ENCODE measurements around the gene LDLRAD4.
"Not testable (repeated sequence)": the region's sequence is repeated elsewhere in the genome, so short reads cannot be mapped to it uniquely, and the experiment has no call there.

Gene LDLRAD4

DNA sequence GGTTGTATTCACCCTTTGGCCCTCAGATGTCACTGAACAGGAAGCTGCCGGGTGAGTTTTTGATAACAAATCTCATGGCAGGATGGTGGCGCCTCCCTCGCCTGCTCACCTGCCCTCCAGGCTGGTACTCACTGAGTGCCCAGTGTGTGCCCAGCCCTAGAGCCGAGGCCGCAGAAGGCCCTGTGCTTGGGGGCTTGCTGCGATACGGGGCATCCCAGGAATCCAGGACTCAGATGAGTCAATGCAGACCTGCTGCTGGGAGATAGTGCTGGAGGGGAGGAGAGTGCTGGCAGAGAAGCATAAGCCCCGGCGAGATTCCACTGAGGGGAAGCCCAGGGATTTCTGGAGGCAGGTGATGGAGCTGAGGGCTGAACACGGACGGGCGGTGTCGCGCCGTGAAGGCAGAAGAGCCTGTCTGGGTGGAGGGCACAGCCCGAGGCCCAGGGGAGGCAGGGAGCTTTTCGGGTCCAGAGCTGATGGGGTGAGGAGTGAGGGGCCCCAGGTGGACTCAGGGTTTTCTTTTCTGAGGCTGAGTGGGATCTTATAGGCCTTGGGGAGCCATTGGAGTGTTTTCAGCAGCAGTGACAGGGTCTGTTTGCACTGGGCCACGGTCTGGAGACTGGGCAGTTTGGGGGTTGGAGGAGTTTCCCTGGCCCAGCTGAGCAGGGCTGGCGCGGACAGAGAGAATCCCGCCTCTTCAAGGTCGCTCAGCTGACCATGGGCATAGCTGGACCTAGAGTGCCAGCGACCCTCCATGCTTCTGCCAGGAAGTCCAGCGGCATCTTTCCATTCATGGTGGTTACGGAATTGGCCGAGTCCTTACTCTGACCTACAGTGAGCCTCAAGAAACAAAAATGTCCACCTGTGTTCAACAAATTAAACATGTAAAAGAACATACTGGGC is 35.5 kb downstream of the LDLRAD4 start:
- DNase-seq, result no peak

DNA sequence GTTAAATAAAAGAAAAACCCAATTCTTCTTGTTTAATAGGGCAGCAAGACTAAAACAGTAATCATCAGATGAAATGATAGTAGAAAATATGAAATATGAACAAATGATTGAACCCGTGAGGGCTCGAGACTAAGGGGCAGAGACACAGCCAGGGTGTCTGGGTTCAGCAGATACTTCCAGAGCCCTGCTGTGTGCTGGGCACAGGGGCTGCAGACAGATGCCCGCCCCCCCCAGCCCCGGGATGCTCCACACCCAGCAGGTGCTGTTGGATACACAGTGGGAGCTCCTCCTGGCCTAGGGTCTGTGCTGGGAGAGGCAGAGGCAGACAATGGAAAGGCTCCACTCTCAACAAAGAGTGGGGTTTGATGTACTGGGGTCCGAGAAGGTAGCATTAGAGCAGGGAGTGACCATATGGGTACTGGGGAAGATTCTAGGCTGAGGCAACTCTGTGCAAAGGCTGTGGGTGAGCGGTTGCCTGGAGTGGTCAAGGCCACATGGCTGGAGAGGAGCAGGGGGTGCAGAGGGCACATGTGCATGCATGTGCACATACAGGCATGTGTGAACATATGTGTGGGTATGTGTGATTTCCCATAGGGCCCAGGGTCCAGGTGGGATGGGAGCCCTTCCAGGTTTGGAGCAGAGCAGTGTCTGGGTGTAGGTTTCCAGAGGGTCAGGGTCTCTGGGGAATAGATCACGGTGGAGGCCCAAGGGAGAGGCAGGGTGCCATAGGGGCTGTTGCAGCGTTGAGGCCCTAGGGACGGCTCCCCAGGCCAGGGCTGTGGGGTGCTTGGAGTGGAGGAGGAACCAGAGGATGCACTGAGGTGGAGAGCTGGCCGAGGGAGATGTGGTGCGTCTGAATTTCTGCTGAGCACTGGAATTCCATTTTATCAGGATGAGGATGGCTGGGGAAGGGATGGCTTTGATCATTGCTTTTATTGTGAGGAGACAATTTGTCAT is 36.7 kb downstream of the LDLRAD4 start:
- no peak for DNase-seq

- DNase-seq, result no peak
These were observed 38.1 kb downstream of the LDLRAD4 start for GRCh38 chr18:13256444-13257305.

DNA sequence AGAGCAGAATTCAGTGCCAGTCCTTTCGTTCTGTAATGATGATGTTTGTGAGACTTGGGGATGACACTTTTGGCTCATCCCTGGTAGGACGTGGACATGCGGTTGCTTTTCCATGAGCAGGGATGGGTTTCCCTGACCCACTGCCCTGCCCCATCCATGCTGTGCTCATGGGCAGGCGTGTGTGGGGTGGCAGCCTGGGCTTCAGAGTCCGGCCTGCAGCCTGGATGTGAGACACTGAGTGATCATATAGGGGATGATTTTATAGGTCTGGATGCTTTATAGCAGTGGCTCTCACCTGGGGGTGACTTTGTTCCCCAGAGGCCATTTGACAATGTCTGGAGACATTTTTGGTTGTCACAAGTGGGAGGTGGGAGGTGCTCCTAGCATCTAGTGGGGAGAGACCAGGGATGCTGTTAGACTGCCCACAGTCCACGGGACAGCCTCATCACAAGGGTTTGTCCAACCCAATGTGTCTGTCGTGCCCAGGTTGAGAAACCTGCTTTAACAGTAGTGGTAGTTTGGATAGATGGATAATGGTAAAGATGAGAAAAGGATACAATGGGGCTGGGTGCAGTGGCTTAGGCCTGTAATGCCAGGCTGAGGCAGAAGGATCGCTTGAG is 38.9 kb downstream of the LDLRAD4 start:
- DNase-seq, result no peak

- DNase-seq, result no peak
These were observed 40.4 kb downstream of the LDLRAD4 start for GRCh38 chr18:13258921-13259320.

DNA sequence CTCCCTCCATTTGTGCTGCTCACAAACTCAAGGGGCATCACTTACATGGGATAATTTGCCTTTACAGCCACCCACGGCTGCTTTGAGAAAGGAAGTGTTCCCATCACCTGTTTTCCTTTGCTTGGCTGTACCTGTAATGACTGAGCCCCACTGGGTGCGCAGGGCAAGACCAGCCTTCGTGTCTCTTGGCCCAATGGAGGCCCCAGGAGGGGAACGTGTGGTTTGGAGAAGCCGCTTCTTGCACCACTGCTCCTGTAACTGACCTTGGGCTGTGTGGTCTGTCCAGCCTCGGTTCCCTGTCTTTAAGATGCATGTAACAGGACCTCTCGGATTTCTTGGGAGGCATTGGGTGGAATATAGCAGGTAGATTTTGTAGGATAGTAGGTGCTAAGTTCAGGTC is 41.1 kb downstream of the LDLRAD4 start:
- DNase-seq, result no peak

- no peak for DNase-seq
These were observed 41.8 kb downstream of the LDLRAD4 start for GRCh38 chr18:13260197-13260934.

- DNase-seq, result no peak
These were observed 42.5 kb downstream of the LDLRAD4 start for GRCh38 chr18:13260935-13261640.

DNA sequence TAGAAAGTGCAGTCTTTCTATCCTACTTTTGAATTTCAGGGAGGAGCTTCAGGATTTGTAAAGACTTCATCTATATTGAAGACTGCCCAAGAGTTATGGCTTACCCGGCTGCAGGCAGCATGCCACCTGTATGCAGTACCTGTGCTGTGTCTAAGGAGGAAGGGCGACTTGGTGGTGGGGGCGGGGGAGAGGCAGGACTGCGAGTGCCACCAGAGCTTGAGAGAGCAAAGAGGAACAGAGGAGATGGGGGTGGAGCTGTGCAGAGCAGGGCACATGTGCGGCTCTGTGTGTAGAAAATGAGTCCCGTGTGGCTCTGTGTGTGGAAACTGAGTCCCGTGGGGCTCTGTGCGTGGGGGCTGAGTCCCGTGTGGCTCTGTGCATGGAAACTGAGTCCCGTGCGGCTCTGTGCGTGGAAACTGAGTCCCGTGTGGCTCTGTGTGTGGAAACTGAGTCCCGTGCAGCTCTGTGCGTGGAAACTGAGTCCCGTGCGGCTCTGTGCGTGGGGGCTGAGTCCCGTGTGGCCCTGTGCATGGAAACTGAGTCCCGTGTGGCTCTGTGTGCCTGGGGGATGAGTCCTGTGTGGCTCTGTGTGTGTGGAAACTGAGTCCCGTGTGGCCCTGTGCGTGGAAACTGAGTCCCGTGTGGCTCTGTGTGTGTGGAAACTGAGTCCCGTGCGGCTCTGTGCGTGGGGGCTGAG is 43.2 kb downstream of the LDLRAD4 start:
- DNase-seq, result no peak

DNA sequence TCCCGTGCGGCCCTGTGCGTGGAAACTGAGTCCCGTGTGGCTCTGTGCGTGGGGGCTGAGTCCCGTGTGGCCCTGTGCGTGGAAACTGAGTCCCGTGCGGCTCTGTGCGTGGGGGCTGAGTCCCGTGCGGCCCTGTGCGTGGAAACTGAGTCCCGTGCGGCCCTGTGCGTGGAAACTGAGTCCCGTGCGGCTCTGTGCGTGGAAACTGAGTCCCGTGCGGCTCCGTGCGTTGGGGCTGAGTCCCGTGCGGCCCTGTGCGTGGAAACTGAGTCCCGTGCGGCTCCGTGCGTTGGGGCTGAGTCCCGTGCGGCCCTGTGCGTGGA is 43.8 kb downstream of the LDLRAD4 start:
- DNase-seq, result not testable (repeated sequence)

GRCh38 chr18:13262839-13263691 is 44.5 kb downstream of the LDLRAD4 start:
- DNase-seq, result no peak

DNA sequence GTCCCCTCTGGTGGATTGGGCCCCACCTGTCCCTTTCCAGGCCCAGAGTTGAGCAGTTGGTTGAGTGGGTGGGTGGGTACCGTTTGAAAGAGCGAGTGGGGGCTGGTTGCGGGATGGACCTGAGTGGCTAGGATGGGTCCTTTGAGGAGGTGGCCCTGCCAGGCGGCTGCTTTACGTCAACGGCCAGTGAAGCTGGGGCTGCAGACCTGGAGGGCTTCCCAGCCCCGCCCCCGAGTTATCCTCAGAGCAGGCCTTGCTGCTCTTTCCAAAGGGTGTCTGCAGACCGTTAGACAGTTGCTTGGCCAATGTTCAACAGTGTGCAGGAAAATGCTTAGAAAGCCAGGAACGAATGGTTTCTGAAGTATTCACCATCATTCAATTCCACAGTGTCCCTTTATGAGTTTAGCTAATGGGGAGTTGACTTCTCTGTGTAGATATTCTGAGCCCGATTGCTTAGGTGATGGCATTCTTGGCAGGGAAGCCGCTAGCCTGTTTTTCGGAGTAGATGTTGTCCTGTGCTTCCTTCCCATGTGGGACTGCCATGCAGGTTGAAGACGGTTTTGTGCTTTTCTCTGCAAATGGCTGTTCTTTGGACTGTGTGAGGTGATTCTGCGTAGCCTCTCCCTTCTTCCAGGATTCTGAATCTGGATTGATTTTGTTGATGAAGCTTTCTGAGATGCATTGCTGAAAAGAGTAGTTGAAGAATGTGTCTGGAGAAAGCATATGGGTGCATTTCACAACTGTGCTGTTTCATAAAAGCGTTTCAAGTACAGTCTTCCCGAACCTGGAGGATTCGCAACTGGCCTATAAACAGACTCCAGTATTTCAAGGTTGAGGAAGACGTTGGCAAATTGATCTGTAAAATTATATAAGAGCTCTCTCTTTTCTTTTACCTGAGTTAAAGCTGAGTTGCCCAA is 45.8 kb downstream of the LDLRAD4 start:
- no peak for DNase-seq

- DNase-seq, result no peak
These were observed 46.7 kb downstream of the LDLRAD4 start for GRCh38 chr18:13265008-13265910.

DNA sequence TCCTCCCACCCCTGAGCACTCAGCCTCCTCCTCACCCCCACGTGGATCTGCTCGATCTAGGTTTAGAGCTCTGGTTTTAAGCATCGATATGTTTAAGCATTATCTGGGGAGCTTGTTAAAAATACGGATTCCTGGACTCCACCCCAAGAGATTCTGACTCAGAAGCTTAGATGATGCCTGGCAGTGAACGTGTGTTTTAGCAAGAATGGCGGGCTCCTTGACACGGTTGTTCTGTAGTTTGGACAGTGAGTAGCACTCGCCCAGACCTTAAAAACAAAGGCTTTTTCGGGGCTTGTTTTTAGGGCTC is 47.3 kb downstream of the LDLRAD4 start:
- no peak for DNase-seq

GRCh38 chr18:13266218-13267100 is 47.9 kb downstream of the LDLRAD4 start:
- no peak for DNase-seq

GRCh38 chr18:13267431-13267873 is 48.9 kb downstream of the LDLRAD4 start:
- no peak for DNase-seq

Data from NCI-H2227 treated with DMSO at 0.1 percent for 48 hours (cell line).